Measurements from ENCODE around the gene ASPG.
A peak's percentile ranks its signal among the peaks of the same experiment; 100 is the strongest.

ASPG gene

GRCh38 chr14:104119119-104119487, 33.6 kb downstream of the ASPG start:
- no peak for DNase-seq

DNA sequence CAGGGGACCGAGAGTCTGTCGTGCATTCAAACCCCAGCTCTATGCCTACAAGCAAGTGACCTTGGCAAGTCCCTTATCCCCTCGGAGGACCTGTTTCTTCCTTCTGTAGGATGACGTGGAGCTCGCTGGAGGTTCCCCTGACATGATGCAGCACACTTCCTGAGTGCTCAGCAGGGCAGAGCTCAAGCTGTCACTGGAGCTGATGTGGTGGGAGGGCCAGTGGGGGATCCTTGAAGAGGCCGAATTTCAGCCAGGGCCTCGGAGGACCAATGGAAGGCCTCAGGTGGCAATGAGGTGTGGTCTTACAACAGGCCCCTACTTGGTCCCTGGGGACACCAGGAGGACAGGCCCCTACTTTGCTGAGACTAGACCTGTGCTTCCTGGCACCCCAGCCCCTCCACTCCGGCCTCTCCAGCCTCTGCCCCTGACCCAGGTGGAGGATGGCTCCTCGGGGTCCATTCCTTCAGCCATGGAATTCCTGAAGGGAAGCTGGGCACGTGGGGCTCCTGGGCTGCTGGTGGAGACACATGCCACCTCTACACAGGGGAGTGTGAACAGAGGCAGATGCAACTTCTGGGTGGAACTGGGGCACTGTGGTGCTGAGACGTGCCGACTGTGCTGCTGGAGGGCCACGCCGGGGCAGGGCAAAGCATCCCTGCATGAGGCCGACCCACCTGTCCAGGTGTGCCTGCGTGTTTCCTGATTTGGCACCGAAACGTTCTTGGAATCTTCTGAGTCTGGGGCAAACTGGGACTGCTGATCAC, 34.2 kb downstream of the ASPG start:
- DNase-seq: no peak

GRCh38 chr14:104120281-104120741, 34.8 kb downstream of the ASPG start:
- DNase-seq: no peak

GRCh38 chr14:104121142-104121541, 35.6 kb downstream of the ASPG start:
- DNase-seq: no peak

GRCh38 chr14:104123879-104124278, 38.4 kb downstream of the ASPG start:
- no peak for DNase-seq

GRCh38 chr14:104125011-104125410, 39.5 kb downstream of the ASPG start:
- no peak for DNase-seq

- DNase-seq: no peak
These were observed 41.3 kb downstream of the ASPG start for GRCh38 chr14:104126753-104127152.

- DNase-seq: no peak
These were observed 43.5 kb downstream of the ASPG start for GRCh38 chr14:104128981-104129380.

DNA sequence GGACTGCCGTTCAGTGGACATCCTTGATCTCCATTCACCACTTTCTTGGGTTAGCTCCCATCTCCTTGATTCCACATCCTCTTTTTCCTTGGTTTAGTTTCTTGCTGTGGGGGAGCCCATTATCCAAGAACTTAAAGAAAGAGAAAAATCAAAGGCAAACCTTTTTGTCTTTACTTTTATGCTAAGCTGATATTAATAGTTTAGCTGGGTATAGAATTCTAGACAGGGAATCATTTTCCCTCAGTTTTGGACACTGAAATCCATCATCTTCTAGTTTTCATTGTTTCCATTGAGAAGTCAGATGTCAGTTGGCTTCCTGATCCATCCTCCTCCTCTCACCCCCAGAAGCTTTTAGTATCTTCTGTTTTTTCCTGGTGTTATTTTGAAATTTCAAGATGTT, 44.1 kb downstream of the ASPG start:
- no peak for DNase-seq

GRCh38 chr14:104130974-104131651, 45.6 kb downstream of the ASPG start:
- peak; percentile 48 for DNase-seq

- DNase-seq: no peak
These were observed 46.6 kb downstream of the ASPG start for GRCh38 chr14:104131968-104132732.

- DNase-seq: no peak
These were observed 47.5 kb downstream of the ASPG start for GRCh38 chr14:104132981-104133380.

GRCh38 chr14:104133496-104133895, 48.0 kb downstream of the ASPG start:
- no peak for DNase-seq

DNA sequence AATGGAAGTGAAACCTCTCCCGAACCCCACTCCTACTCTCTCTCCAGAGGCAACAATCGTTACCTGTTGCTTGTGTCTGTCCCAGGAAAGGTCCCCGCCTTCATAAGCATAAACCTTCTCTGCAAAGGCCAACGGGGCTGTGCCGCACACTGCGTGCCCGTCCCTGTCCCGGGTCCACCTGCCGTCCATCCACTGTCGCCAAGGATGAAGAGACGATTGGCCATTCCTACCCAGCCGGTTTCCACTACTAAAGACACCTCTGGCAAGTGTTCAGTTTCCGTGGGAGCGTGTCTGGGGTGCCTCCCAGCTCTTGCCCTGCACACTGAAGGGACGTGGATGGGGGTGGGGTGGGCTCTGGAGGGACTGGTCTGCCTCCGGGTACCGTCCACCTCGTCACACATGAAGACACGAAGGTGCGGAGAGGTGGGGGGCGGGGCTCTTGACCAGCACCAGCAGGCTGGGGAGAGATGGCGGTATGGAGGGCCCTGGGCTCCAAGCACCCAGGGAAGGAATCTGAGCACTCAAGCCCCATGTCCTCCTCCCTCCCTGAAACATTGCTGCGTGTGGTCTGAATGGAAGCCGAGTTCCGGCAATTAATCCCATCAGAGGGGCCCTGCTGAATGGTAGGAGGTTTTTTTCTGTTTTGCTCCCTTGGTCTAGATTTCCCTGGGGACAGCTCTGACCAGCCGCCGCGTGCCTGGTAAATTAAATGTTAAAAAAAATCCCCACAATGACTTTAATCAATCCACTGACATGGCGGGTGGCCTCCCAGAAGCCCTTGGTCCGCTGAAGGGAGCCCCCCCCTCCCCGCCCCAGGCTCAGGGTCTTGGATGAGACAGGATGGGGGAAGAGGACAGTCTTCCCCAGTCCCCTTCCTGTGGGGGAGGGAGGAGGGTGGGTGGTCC, 48.8 kb downstream of the ASPG start:
- no peak for DNase-seq

DNA sequence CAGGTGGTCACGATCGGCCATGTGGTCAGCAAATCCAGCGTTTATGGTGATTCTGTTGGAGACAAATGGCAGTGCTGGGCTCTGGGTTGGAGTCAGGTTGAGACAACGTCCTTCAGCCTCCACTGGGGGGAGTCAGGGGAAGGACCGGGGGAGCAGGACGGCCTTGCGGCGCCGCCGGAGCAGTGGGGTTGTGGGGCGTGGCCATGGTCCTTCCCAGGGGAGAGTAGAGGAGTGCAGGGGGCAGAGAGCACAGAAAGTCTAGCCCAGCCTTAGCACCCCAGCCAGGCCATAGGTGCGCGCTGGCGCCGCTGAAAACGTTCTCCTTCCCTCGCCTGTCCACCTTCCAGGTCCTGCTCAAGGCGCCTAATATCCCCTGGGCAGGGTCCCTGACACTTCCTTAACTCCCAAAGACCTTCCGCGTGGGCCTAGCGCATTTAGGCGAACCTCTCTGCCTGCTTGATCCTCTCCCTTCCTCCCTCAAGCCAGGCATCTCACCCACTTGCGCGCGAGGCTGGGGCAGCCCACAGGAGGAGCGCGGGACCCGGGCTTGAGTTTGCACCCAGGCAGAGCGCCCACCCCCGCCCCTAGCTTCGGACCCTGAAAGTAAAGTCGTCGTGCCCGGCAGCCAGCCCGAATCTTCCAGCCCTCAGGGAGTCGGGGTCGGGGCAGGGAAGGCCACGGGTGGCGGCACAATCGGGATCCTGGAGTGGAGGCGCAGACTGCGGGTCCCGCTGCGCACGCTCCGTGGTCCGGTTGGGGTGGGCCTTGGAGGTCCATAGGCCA, 49.8 kb downstream of the ASPG start:
- DNase-seq: peak; percentile 48

DNA sequence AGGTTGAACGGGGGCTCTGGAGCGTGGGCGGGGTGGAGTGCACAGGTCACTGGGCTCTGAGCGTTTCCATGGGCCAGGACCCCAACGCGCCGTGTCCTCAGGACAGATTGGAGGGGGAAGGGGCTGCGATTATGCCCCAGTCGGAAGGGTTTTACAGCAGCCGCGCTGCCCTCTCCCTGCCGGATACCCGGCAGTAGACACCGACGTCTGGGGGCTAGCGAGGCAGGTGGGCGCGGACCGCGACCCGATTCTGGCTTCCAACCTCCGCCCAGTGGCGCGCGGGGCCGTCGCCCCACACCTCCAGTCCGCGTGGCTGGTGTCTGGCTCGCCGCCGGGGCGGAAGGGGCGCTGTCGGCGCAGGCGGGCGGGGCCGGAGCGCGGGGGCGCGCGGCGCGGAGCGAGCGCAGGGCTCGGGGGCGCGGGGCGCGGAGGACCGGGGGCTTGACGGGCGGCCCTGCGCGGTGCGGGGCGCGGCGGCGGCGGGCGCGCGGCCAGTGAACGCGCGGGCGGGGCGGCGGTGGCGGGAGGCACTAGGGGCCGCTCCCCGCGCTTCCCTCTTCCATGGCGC, 50.5 kb downstream of the ASPG start:
- peak; percentile 21 for DNase-seq

GRCh38 chr14:104136472-104137296, 51.2 kb downstream of the ASPG start:
- DNase-seq: peak; percentile 23

DNA sequence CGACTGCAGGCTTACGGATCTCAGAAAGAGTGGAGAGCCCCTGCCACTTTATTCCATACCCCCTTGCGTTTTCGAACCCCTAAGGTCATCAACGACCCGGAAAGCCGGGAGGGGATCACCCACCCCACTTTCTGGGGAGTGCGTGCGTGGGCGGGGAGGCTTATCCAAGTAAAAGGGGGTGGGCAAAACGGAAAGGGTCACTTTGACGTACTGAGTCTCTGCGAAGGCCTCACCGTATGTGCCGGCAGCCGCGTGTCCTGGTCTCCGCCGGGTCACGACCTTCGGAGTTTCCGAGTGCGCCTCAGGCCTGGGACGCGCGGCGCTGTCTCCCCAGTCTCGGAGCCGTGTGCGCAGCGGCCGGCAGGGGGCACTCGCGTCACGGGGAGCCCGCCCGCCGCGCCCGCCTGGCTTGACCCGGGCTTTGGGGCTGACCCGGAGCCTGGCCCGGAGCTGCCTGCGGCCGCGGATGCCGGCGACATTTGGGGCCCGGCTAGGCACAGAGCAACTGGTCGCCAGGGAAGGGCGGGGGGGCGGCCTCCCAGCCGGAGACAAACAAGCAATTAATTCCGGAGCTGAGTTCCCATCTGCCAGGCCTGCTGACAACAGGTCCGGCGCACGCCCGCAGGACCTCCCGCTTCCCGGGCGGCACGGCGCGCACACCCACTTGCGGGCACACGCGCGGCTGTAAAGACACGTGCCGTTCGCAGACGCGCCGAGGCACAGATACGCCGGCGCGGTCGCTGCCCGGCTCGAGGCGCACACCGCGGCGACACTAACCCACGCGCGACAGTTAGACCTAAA, 52.0 kb downstream of the ASPG start:
- DNase-seq: peak; percentile 79

GRCh38 chr14:104138098-104138717, 52.7 kb downstream of the ASPG start, which contains the start of gene KIF26A:
Gene KIF26A (plus strand): TSS chr14:104138587. CDS start chr14:104138723, 136 bp downstream.
- DNase-seq: peak; percentile 35

All from activated CD4-positive, alpha-beta T cell treated with anti-CD3 and anti-CD28 coated beads for 48 hours (primary cell).